ENCODE data around the gene QSOX2.

The QSOX2 gene

DNA sequence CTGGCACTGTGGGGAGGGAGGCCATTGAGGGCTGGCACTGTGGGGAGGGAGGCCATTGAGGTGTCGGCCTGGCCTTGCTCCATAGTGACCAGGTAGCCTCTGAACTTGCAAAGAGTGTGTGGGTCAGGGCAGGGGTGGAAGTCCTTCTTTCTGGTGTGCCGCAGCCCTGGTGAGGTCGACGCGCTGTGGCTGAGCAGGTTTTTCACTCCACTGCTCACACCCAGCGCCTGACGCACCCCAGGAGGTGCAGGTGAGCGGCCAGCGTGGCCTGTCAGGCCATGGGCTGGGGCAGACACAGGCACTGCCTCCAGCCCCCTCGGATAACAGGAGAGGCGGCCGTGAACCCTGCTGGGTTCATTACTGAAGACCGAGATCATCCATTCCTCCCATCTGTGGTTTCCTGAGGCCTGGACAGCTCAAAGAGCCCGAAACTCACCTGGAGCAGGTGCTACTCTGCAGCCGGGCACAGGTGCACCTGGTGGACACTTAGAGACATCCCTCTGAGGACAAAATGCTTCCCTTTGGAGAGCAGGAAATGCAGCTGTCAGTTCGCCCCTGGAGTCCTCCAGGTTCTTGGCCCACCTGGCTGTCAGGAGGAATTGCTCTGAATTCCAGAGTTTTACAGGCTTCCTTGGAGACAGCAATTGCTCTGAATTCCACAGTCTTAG, 73.1 kb downstream of the QSOX2 start:
- no peak for DNase-seq (ENCODE audit: low spot score)

DNA sequence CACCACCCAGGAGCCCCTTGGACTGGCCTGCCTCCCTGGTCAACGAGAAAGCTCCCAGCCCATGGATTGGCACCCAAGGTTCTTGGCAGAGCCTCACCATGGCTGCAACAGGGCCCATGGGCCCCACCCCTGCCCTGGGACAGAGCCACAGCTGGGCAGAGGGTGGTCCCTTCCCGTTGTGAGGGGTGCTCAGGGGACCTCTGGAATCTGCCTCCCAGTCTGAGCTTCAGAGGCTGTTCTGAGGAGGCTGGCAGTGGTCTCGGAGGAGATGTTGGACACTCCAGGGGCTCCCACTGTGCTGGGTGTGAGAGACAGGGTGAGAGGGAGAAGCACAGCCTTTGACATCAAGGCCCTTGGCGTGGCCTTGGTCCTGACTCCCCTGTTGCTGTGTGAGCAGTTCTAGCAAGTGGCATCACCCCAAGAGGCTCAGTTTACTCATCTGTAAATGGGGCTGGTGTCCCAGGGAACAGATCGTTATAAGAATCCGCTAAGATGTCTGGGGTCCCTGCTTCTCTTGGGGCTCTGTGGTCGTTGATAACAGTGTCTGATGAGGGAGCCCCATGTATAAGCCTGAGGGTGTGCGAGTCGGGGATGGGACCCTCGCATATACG, 73.7 kb downstream of the QSOX2 start:
- no peak for DNase-seq (ENCODE audit: low spot score)

DNA sequence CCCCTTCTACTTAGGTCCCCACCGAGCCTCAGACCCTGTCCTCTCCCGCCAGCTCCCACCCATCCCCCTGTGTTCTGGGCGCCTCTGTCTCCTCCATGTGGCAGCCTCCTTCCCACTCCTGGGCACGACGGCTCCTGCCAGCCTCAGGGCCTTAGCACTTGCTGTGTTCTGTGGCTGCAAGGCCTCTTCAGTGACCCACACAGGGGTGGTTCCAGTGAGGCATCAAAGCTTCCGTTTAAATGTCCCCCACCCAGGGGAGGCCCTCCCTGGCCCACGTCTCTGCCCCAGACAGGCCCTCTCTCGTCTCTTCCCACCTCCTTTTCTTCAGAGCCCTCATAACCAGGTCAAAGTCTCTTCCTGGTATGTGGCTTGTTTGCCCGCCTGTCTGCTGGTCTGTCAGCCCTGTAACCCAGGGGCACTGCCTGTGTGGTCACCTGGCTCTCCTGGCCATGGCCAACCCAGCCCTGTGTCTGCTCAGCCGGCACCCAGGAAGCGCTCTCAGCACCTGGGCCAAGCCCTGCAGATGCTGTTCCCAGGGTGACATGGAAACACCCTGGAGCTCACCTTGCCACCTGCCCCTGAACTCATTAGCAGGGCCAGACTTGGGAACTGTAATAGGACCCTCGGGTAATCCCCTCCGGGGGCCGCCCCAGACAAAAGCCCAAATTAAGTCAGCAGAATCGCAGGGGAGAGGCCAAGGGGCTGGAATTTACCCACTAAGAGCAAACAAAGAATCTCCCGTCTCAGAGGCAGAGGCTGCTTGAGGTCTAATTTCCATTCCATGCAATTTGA, 74.4 kb downstream of the QSOX2 start:
- DNase-seq (ENCODE audit: low spot score), result no peak

DNA sequence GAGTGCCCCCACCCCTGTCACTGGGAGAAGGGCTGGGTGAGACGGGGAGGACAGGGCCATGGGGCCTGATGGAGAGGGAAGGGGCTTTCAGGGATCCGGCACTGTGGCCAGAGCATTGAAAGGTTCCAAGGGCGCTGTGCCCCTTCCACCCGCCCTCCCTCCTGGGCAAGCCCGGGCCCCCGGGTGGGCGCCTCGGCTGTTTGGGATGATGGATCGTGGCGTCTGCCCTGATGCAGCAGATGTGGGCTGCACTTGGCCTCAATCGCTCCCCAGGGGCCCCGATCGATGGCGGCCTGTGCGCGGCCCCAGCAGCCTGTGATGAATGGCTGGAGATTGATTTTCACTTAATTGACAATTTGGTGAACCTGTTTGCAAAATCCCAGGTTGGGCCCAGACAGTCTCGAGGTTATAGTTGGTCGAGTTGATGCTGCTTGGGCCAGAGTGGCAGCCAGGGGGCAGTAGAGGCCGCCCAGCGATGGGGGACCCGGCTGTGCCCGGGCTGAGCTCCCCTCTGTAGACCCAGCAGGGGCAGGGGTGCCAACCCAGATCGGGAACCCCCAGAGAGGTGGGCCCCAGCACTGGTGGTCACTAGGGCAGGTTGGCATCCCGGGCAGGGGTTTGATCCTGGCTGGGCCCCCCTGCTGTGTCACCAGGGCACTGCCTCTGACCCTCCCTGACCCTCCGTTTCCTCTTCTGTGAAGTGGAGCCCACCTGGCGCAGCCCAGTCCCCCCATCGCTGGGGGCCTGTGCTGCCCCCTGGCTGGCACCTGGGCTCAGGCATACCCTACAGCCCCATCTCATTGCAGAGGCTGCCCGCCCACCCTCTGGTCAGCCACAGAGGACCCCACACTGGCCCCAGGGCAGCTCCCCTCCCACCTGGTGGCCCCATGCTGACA, 75.4 kb downstream of the QSOX2 start:
- DNase-seq (ENCODE audit: low spot score), result no peak

DNA sequence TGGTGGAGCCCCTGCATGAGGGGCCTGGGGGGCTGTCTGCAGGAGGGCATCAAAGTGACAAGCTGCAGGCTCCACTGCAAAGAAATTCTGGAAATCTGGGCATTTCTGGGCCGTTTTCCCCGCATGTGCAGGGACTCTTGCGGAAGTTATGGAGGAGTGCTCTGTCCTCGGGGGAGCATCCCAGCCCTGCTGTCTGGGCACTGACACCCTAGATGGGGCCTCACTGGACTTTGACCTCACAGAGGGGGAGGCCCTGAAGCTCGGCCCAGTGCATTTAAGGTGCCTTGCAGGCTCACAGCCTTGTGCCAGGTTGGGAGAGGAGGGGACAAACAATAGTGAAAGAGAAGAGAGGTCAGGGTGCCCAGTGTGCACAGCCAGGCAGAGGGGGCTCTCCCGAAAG, 76.1 kb downstream of the QSOX2 start:
- DNase-seq (ENCODE audit: low spot score), result no peak

DNA sequence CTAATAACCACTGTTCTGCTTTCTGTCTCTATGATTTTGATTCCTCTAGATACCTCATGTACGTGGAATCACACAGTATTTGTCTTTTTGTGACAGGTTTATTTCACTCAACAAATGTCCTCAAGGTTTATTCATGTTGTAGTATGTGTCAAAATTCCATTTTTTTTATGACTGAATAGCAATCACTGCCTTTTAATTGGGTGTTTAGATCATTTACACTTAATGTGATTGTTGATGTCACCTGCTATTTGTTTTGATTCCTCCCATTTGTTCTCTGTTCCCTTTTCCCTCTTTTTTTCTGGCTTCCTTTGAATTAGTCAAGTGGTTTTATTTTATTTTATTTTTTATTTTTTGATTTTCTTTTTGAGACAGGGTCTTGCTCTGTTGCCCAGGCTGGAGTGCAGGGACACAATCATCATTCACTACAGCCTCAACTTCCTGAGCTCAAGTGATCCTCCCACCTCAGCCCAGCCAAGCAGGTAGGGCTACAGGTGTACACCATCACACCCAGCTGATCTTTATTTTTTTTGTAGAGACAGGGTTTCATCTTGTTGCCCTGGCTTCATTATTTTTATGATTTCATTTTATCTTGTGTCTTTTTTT, 82.3 kb downstream of the QSOX2 start:
- no peak for DNase-seq (ENCODE audit: low spot score)

DNA sequence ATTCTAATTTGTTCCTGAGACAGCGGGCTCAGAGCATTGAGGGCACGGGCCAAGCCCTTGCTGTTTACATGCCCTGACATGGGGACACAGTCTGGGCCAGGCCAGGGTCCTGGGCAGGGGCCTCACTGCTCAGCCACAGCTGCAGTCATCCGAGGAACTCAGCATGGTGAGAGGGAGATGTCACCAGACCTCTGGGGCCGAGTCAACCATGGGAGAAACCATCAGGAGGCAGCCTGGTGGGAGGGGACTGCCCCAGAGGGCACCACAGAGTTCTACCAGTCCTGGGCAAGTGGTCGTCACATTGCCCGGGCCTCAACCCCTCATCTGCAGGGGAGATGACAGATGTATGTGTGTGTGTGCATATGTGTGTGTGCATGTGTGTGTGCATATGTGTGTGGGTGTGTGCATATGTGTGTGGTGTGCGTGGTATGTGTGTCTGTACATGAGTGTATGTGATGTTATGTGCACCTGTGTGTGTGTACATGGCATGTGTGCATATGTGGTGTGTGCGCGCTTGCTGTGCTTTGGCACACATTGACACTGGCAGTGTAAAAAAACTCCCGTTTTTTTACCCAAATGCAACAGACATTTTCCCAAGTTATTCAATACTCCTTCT, 84.5 kb downstream of the QSOX2 start:
- no peak for DNase-seq (ENCODE audit: low spot score)

DNA sequence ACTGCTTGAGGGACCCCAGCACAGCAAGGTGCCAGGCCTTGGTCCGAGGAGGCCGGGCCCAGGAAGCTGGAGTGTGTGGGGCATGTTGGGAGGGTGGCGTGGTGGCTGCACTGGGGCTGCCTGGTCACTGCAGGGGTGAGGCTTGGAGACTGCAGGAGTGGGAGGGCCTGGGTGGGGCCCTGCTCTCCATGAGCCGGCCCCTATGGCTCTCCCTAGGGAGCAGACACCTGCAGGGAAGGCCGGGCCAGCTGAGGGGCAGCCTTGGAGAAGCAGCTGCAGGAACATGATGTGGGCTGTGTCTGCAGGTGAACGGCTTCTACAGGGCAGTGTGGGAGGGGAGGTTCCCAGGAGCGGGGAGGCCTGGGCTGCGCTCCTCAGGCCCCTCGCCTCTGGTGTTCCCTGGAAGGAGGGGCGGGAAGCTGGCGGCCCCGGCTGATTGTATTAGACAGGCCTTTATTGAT, 85.2 kb downstream of the QSOX2 start:
- DNase-seq (ENCODE audit: low spot score), result no peak

DNA sequence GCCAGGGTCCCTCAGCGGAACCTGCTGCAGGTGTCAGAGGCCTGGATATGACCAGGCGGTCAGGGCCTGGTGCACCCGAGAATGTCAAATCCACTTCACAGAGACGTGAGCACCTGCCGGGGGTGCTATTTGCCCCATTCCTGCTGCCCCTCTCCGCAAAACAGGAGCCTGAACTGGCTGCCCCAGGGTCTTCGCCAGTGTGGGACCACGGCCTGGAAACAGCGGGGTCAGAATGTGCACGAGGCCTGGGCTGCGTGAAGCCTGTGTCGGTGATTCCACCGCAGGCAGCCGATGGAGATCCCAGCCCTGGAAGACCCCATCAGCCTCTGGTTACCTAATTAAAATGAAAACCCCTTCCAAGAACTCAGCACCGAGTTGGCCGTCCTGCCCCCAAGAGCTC, 85.8 kb downstream of the QSOX2 start:
- DNase-seq (ENCODE audit: low spot score), result no peak

DNA sequence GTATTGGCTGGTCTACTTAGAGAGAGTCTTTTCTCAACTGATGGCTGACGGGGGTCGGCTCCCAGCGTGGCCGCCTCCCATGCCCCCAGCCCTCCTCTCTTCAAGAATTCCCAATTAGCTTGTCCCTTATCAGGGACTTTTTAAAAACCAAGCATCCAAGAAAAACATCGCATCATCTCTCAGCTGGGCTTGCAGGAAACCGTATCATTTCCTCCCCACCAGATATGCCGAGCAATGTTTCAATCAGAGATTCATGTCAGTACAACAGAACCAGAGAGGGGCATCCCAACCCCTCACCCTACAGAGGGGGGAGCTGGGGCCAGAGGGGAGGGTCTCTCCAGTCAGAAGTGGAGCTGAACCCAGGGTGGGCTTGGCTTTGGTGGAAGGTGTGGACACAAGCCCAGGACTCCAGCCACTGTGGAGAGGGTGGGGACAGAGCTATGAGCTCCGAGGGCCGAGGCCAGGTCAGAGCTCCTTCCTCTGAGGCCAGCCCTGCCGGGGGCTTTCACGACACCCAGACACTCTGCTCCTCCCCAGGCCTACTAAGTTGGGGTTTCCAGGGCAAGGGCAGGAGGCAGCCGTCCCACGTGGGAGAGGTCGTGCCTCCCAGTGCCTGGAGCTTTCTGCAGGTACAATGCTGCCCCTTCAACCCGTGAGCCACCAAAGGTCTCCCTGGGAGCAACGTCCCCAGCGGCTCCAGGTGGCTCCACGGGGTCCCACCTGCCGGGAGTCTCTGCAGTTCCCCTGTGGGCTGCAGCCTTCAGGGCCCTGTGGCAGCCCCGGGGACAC, 87.9 kb downstream of the QSOX2 start:
- no peak for DNase-seq (ENCODE audit: low spot score)
